SK-N-SH (cell line): Measurements from ENCODE around the gene PSMD8.

Source experiments
- EP300 ChIP-seq, 2 experiments: IDR thresholded peaks; 2 replicates each; pipeline versions ENCODE4 v1.4.0 to v1.6.1; 2012; ENCODE audit warnings: borderline replicate concordance in 1 of 2, low read depth in 1 of 2, low read length in 1 of 2
- JUND ChIP-seq: IDR thresholded peaks from 2 replicates; pipeline ENCODE4 v1.4.0; 2012
- MXI1 ChIP-seq: IDR thresholded peaks from 2 replicates; pipeline ENCODE4 v1.6.1; 2012; ENCODE audit warnings: mild to moderate bottlenecking, low read depth, low read length, improper control_type of control experiment
- RXRA ChIP-seq: IDR thresholded peaks from 2 replicates; pipeline ENCODE4 v1.4.0; 2012; ENCODE audit warnings: low read depth, mild to moderate bottlenecking, borderline replicate concordance
- SIN3A ChIP-seq: IDR thresholded peaks from 2 replicates; pipeline ENCODE4 v1.6.1; 2012; ENCODE audit warnings: low read depth, mild to moderate bottlenecking, low read length, moderate library complexity, borderline replicate concordance
- TF ChIP-seq, protein P1 (sequence below): fragments of 200-600 bp; sonication (generic); IDR thresholded peaks from 2 replicates; pipeline ENCODE4 v1.6.1; 2017; ENCODE audit warnings: antibody characterized with exemption, mild to moderate bottlenecking, moderate library complexity

DNA sequence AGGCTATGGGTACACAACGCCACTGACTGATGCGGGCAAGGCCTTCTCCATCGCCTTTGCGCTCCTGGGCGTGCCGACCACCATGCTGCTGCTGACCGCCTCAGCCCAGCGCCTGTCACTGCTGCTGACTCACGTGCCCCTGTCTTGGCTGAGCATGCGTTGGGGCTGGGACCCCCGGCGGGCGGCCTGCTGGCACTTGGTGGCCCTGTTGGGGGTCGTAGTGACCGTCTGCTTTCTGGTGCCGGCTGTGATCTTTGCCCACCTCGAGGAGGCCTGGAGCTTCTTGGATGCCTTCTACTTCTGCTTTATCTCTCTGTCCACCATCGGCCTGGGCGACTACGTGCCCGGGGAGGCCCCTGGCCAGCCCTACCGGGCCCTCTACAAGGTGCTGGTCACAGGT lies 47.8 kb upstream of the PSMD8 start:
- TF ChIP-seq, protein P1, sequence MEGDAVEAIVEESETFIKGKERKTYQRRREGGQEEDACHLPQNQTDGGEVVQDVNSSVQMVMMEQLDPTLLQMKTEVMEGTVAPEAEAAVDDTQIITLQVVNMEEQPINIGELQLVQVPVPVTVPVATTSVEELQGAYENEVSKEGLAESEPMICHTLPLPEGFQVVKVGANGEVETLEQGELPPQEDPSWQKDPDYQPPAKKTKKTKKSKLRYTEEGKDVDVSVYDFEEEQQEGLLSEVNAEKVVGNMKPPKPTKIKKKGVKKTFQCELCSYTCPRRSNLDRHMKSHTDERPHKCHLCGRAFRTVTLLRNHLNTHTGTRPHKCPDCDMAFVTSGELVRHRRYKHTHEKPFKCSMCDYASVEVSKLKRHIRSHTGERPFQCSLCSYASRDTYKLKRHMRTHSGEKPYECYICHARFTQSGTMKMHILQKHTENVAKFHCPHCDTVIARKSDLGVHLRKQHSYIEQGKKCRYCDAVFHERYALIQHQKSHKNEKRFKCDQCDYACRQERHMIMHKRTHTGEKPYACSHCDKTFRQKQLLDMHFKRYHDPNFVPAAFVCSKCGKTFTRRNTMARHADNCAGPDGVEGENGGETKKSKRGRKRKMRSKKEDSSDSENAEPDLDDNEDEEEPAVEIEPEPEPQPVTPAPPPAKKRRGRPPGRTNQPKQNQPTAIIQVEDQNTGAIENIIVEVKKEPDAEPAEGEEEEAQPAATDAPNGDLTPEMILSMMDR = no peak
- TF ChIP-seq MXI1 (no peak), RXRA (no peak), SIN3A (no peak), JUND (no peak), EP300 (IDR thresholded peaks at IDR 0.05; ENCODE audit: borderline replicate concordance in 1 of 2, low read depth in 1 of 2, low read length in 1 of 2) (no peak)
